Hair follicle dermal papilla cell (primary cell): Measurements from ENCODE around the gene CCDC30. TPM values are rescaled to one million over a fixed set of nuclear protein-coding genes. Genes with fewer than 3 reads are reported as not detected.

ENCODE experiments used
- small RNA-seq: library from RNA; depleted of rRNA; stranded (forward); fragments of <200 nt; gene quantifications from one replicate; pipeline ENCODE3, GENCODE V24; 2012
- total RNA-seq: library from RNA; depleted of rRNA; stranded (reverse); fragments of >200 nt; gene quantifications from 2 replicates; pipeline ENCODE4 v1.2.3, GENCODE V29; 2012

Gene CCDC30
- 1.3 and 1.6 TPM in 2 replicates for total RNA-seq

GRCh38 chr1:42462828-42463763, at the start of gene CCDC30:
Gene CCDC30, plus strand, starts transcription at chr1:42463286. Its CDS starts 17,266 bp downstream, at chr1:42480552.

GRCh38 chr1:42456010-42456753, 6.9 kb upstream of the CCDC30 start, which contains the start of the genes PPCS and ZMYND12:
Gene PPCS, plus strand, starts transcription at chr1:42456543. Its CDS starts 23 bp downstream, at chr1:42456566.
Gene ZMYND12, minus strand, starts transcription at chr1:42456022. Its CDS starts 25 bp downstream, at chr1:42455997.

GRCh38 chr1:42657981-42658876, 195.1 kb downstream of the CCDC30 start, which contains the start of gene PPIH:
Gene PPIH, plus strand, starts transcription at chr1:42658423. Its CDS starts 24 bp downstream, at chr1:42658447.

GRCh38 chr1:42681741-42682483, 218.8 kb downstream of the CCDC30 start, which contains the start of gene YBX1:
Gene YBX1, plus strand, starts transcription at chr1:42682418. Its CDS starts 148 bp downstream, at chr1:42682566.

Small RNAs within 50 kb of the gene (small RNA-seq; reads per million reads assigned to genes)
- not detected for gene RNU6-536P
- gene TMSB4XP1: not detected

Other genes starting within 250 kb of the CCDC30 start
- gene FOXJ3, start 128.1 kb upstream of the CCDC30 start, total RNA-seq: 40.6 and 40.8 TPM in 2 replicates
- gene RIMKLA, start 82.5 kb upstream of the CCDC30 start, total RNA-seq: not detected in 2 replicates
- 0.65 and 1.3 TPM in 2 replicates for gene ZMYND12, start 7.3 kb upstream of the CCDC30 start, total RNA-seq
- gene PPCS, start 6.7 kb upstream of the CCDC30 start, total RNA-seq: 49.9 and 52.6 TPM in 2 replicates
- gene PPIH, start 195.1 kb downstream of the CCDC30 start, total RNA-seq: 6.2 and 9.6 TPM in 2 replicates
- 410 and 555 TPM in 2 replicates for gene YBX1, start 219.1 kb downstream of the CCDC30 start, total RNA-seq